ENCODE measurements around the gene WARS2. TPM values are rescaled to one million over a fixed set of nuclear protein-coding genes. Genes with fewer than 3 reads are reported as not detected.
"Not testable (repeated sequence)": the region's sequence is repeated elsewhere in the genome, so short reads cannot be mapped to it uniquely, and the experiment has no call there.

The WARS2 gene
- total RNA-seq, 1 donor = 21.7 TPM

GRCh38 chr1:119139857-119140176, 636 bp downstream of the WARS2 start:
- no peak for TF ChIP-seq CTCF (IDR thresholded peaks at IDR 0.05; ENCODE audit: insufficient read depth, low read length)
- H3K4me3 ChIP-seq (ENCODE audit: low read depth, low read length) = peak overlapping the region; percentile 92

GRCh38 chr1:119139403-119139802, 1.1 kb downstream of the WARS2 start:
- TF ChIP-seq CTCF (IDR thresholded peaks at IDR 0.05; ENCODE audit: insufficient read depth, low read length) = no peak
- peak overlapping the region; percentile 92 for H3K4me3 ChIP-seq (ENCODE audit: low read depth, low read length)
- no peak for DNase-seq (ENCODE audit: low read depth)

More at GRCh38 chr1:119139857-119140176, 636 bp downstream of the WARS2 start:
- DNase-seq (ENCODE audit: low read depth) = no peak

- no peak for TF ChIP-seq CTCF (IDR thresholded peaks at IDR 0.05; ENCODE audit: insufficient read depth, low read length)
- H3K4me3 ChIP-seq (ENCODE audit: low read depth, low read length) = no peak overlapping the region
- DNase-seq (ENCODE audit: low read depth) = peak; percentile 64
Measured at GRCh38 chr1:119136401-119136800, 4.1 kb downstream of the WARS2 start.

GRCh38 chr1:119133987-119134386, 6.5 kb downstream of the WARS2 start:
- peak; percentile 37 for DNase-seq (ENCODE audit: low read depth)
- TF ChIP-seq CTCF (IDR thresholded peaks at IDR 0.05; ENCODE audit: insufficient read depth, low read length) = no peak

GRCh38 chr1:119132179-119132578, 8.3 kb downstream of the WARS2 start:
- DNase-seq (ENCODE audit: low read depth) = peak; percentile 5
- TF ChIP-seq CTCF (IDR thresholded peaks at IDR 0.05; ENCODE audit: insufficient read depth, low read length) = no peak
- H3K4me3 ChIP-seq (ENCODE audit: low read depth, low read length) = no peak overlapping the region

More at GRCh38 chr1:119133987-119134386, 6.5 kb downstream of the WARS2 start:
- no peak overlapping the region for H3K4me3 ChIP-seq (ENCODE audit: low read depth, low read length)

- no peak for DNase-seq (ENCODE audit: low read depth)
- TF ChIP-seq CTCF (IDR thresholded peaks at IDR 0.05; ENCODE audit: insufficient read depth, low read length) = no peak
- no peak overlapping the region for H3K4me3 ChIP-seq (ENCODE audit: low read depth, low read length)
Measured at GRCh38 chr1:119125874-119126273, 14.6 kb downstream of the WARS2 start.

GRCh38 chr1:119124764-119125163, 15.7 kb downstream of the WARS2 start:
- H3K4me3 ChIP-seq (ENCODE audit: low read depth, low read length) = no peak overlapping the region
- DNase-seq (ENCODE audit: low read depth) = no peak
- no peak for TF ChIP-seq CTCF (IDR thresholded peaks at IDR 0.05; ENCODE audit: insufficient read depth, low read length)

- not testable (repeated sequence) for DNase-seq (ENCODE audit: low read depth); H3K4me3 ChIP-seq (ENCODE audit: low read depth, low read length)
Measured at GRCh38 chr1:119121872-119122271, 18.6 kb downstream of the WARS2 start.

Measured in fibroblast of the aortic adventitia (primary cell).